Stimulated activated CD8-positive, alpha-beta memory T cell treated with anti-CD3 and anti-CD28 coated beads, Interleukin-12 subunit alpha, Interleukin-12 subunit beta, amount 100 ng/mL, for 24 hours (primary cell): ENCODE measurements around the gene TOGARAM2.

Experiments
- DNase-seq: peaks from one replicate; pipeline ENCODE4 v3.0.0-alpha.2; 2020; ENCODE audit errors: extremely low read depth

TOGARAM2 gene

DNA sequence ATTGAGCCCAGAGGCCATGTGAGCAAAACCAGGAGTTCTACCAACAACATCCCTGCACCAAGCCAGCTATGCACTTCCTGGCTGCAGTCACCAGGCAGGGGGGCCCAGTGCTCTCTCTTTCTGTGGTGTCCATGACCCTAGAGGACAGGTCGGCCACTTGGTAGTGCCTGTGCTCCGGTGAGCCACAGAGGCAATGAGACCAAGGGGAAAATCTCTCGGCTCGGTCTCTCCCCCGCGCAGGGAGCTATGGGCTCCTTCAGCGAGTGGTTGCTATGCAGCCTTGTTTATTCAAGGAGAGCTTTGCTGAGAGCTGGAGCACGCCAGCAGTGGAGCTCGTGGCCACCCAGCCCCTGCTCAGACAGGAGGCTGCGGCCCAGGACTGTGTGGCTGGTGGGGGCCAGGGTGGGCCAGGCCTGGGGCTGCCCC is at the start of gene TOGARAM2:
TSS of gene TOGARAM2 (plus strand) at position 283 of the 426 bp plus-strand sequence. CDS start 13,537 bp downstream, outside the sequence.
- no peak for DNase-seq

DNA sequence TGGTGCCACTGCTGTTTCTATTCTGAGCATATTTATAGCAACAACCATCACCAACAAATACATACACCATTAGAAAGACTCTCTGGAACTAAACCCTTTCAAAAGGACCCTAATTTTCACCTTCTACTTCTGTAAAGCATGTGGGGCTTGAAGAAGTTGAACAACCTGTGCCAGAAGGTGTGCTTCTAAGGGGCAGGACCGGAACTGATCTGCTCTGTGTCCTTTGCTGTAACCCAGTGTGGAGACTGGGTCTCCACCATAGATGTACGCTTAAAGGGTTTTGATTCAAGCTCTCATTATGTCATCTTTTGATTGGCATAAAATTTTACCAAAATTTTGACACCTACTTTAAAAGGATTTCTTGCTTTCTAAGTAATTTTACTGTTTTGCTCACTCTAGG is 46.3 kb upstream of the TOGARAM2 start:
- no peak for DNase-seq

DNA sequence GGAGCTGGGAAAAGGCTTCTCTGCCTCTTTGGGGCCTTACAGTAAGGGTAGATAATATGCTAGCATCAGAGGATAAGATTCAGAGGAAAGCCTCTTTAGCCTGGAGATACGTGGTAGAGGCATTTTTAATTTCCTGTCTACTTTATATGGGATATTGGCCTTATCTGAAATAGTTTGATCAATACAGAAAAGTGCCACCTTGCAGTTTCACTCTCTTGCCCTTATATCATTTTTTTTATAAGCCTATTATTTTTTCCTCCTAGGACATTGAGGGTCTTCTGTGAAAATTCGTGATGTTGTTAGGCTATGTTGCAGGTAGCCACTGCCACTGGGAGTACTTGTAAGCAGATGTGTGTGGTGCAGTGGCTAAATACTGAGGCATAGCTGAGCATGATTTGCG is 40.1 kb upstream of the TOGARAM2 start:
- DNase-seq = no peak

- DNase-seq = no peak
Observed at GRCh38 chr2:28944535-28945248, 36.4 kb upstream of the TOGARAM2 start.

GRCh38 chr2:28948160-28948559 is 32.9 kb upstream of the TOGARAM2 start:
- DNase-seq = no peak

GRCh38 chr2:28949190-28949589 is 31.9 kb upstream of the TOGARAM2 start:
- DNase-seq = no peak

GRCh38 chr2:28949617-28950305 is 31.3 kb upstream of the TOGARAM2 start:
- DNase-seq = no peak

- no peak for DNase-seq
Observed at GRCh38 chr2:28950941-28951630, 30.0 kb upstream of the TOGARAM2 start.

GRCh38 chr2:28951910-28952835 is 28.9 kb upstream of the TOGARAM2 start:
- DNase-seq = no peak

DNA sequence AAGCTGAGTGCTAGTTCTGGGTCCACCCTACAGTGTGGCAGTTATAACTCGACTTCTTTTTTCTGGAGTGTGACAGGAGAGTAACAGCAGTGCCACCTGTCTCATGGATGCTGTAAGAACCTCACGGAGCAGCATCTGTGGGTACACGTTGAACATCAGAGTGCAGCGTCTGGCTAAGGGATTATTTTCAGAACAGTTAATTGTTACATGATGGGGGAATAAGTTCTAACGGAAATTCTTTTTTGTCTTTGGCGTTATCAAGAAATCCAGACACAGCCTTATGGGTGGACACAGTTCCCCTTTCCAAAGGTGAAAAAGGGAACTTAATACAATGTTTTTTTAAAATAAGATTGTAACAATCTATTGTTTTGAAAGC is 28.3 kb upstream of the TOGARAM2 start:
- DNase-seq = no peak

DNA sequence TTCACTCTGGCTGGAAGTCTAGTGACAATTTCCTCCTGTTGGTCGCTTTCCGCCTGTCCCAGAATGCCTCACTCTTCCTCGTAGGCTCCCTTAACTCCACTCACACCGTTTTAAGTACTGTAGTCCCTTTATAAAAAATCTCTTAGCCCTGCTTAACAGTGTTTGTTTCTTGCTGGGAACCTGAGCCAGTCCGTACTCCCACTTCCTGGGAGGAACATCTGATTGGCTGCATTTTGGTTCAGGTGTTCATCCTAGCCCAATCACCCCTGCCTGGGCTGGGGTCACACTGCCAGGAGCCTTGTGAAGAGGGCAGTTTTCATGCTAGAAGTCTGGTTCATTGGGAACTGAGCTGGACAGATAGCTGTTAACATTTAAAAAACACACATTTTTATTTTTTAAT is 25.6 kb upstream of the TOGARAM2 start:
- DNase-seq = no peak

GRCh38 chr2:28956415-28956826 is 24.7 kb upstream of the TOGARAM2 start:
- DNase-seq = no peak

DNA sequence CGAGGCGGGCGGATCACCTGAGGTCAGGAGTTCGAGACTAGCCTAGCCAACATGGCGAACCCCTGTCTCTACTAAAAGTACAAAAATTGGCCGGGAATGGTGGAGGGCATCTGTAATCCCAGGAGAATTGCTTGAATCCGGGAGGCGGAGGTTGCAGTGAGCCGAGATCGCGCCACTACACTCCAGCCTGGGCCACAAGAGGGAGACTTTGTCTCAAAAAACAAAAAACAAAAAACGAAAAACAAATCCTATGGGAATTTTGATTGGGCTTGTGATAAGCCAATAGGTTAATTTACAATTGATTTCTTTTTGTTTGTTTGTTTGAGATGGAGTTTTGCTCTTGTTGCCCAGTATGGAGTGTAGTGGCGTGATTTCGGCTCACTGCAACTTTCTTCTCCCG is 24.2 kb upstream of the TOGARAM2 start:
- no peak for DNase-seq

DNA sequence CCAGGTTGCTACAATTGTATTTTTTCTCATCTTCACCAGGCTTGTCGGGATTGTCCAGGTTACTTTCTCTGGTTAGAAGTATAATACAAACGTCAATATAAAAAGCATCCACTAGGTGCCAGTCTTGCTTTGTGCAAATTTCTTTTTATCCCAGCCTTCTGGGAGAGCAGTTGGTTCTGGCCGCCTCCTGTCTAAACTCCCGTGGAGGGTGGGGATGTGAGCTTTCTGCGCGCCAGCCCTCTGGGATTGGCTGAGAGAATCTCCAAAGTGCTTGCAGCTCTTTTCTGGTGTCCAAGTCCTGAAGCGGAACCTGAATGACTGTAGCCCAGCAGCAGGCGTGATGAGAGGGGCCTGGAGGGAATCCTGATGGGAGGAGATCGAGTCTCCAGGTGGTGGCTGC is 22.4 kb upstream of the TOGARAM2 start:
- DNase-seq = no peak

DNA sequence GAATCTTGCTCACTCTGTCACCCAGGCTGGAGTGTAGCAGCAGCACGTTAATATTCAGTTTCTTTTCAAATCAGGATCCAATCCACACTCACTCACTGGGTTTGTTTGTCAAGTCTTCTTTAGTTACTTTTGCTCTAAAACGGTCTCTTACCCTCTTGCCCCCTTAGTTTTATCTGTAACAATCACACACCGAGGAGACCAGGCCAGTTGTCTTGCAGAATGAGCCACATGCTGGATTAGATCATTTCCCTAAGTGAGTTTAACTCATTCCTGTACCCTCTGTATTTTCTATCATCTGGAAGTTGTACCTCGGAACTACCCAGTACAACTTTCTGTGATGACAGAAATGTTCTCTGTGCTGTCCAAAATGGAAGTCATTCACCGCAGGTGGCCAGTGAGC is 20.7 kb upstream of the TOGARAM2 start:
- no peak for DNase-seq

DNA sequence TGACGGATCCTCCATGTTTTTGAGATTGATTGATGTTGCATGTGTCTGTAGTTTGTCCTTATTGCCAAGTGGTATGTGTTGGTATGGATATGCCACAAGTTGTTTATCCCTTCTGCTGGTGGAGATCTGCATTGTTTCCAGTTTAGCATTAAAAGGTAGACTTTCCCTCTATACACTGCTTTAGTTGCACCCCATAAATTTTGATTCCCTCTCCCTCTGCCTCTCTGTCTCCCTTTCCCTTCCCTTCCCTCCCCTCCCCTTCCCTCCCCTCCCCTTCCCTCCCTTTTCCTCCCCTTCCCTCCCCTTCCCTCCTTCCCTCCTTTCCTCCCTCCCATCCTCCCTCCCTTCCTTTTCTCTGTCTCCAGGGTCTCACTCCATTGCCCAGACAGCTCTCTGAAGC is 18.6 kb upstream of the TOGARAM2 start:
- no peak for DNase-seq

GRCh38 chr2:28970464-28971160 is 10.5 kb upstream of the TOGARAM2 start:
- no peak for DNase-seq

DNA sequence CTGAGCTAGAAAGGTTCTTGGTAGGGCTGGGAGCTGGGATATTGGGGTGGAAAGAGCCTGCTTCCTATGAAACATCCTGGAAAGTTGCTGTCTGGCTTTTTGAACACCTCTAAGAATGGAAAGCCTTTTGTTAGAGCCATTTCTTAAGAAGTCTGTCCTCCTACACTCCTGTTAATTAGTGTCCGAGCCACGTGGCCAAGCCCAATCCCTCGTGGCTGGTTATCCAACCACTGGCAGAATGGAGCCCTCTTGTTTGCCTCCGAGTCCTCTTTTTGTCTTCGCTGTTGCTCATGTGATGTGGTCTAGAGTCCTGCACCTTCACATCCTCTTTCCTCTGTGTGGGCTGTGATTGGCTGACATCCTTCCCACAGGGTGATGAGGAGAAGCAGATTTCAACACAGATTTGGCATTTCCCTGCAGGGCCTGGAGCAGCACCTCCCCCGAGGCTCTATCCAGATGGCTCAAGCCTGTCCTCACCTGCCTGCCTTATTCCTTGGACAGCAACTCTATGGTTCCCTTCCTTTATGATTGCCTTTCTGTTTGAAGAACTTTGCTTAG is 8.2 kb upstream of the TOGARAM2 start:
- DNase-seq = no peak

DNA sequence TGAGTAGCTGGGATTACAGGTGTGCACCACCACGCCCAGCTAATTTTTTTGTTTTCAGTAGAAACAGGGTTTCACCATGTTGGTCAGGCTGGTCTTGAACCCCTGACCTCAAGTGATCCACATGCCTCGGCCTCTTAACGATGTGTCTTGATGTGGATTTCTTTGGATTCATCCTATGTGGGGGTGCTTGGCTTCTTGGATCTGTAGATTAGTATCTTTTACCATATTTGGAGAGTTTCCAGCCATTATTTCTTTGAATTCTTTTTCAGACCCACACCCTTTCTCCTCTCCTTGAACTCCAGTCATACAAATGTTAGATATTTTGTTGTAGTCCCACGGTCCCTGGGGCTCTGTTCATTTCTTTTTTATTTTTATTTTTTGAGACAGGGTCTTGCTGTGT is 6.8 kb upstream of the TOGARAM2 start:
- DNase-seq = no peak

DNA sequence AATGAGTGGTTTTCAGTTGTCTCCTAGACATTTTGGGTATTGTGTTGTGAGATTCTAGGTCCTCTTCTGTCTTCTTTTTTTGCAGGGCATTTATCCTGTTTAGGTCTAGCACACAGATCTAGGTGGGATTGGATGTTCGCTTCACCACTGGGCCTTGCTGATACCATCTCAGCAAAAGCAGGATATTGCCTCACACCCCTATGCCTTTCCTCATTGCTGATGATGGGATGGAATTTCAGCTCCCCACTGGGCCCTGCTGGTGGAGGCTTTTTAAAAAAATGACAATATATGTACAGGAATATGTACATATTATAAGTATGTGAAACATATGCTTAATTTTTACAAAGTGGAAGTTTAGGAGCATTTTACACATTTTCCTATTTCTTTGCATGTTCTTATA is 5.4 kb upstream of the TOGARAM2 start:
- DNase-seq = no peak

DNA sequence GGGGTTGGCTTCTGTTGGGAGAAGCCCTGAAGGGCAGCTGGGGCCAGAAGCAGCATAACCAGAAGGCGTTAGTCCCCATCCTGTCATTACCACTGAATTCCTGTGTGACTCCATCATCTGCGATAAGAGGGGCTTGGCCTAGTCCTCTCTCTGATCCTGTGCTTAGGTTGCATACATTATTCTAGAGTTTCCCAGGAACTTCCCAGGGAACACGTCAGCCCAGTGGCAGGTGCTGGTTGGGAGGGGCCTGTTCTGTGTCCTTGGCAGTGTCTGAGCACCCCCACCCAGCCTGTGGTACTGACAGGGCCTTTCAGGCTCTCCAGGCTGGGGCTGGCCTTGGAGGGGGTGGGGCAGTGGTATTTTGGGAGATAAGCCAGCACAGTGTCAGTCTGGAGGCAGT is 4.5 kb upstream of the TOGARAM2 start:
- DNase-seq = no peak
